Trophoblast cell (in vitro differentiated cells and primary cell): Measurements from ENCODE around the gene RABL6.

Source experiments
- DNase-seq, 2 donors: peaks; one replicate each; pipeline ENCODE4 v3.0.0-alpha.2; 2016
- H2AFZ ChIP-seq: 2 replicates; pipeline ENCODE4 v1.6.1; 2013; ENCODE audit warnings: low read length, moderate library complexity, mild to moderate bottlenecking; ENCODE audit not compliant: insufficient read depth, poor library complexity
- H2AK5ac ChIP-seq: 2 replicates; pipeline ENCODE4 v1.6.1; 2013; ENCODE audit warnings: mild to moderate bottlenecking, low read length
- H2BK120ac ChIP-seq: 2 replicates; pipeline ENCODE4 v1.6.1; 2013; ENCODE audit warnings: low read length, mild to moderate bottlenecking, moderate library complexity; ENCODE audit not compliant: insufficient read depth, poor library complexity
- H2BK12ac ChIP-seq: 2 replicates; pipeline ENCODE4 v1.6.1; 2013; ENCODE audit warnings: mild to moderate bottlenecking, low read length, moderate library complexity
- H2BK5ac ChIP-seq: 2 replicates; pipeline ENCODE4 v1.6.1; 2013; ENCODE audit warnings: low read length, low read depth, moderate library complexity, mild to moderate bottlenecking; ENCODE audit not compliant: poor library complexity
- H3K14ac ChIP-seq: 2 replicates; pipeline ENCODE4 v1.6.1; 2013; ENCODE audit warnings: mild to moderate bottlenecking, low read length
- H3K18ac ChIP-seq: 2 replicates; pipeline ENCODE4 v1.6.1; 2013; ENCODE audit warnings: mild to moderate bottlenecking, low read length
- H3K23ac ChIP-seq: 2 replicates; pipeline ENCODE4 v1.6.1; 2013; ENCODE audit warnings: low read length
- H3K27ac ChIP-seq: 2 replicates; pipeline ENCODE4 v1.5.1; 2013; ENCODE audit warnings: low read depth, mild to moderate bottlenecking, inconsistent platforms, low read length, moderate library complexity
- H3K27me3 ChIP-seq: 2 replicates; pipeline ENCODE4 v1.6.1; 2013; ENCODE audit warnings: inconsistent platforms, mild to moderate bottlenecking, low read length, moderate library complexity; ENCODE audit not compliant: insufficient read depth
- H3K36me3 ChIP-seq, 2 experiments: 1 replicate in 1 of 2; 2 replicates in 1 of 2; pipeline ENCODE4 v1.6.1; 2013; ENCODE audit warnings: low read length in 2 of 2, mild to moderate bottlenecking in 2 of 2, moderate library complexity in 1 of 2; ENCODE audit not compliant: insufficient read depth in 2 of 2, control insufficient read depth in 1 of 2
- H3K4ac ChIP-seq: 2 replicates; pipeline ENCODE4 v1.6.1; 2013; ENCODE audit warnings: low read depth, mild to moderate bottlenecking, low read length, moderate library complexity
- H3K4me1 ChIP-seq, 2 experiments: 1 replicate in 1 of 2; 2 replicates in 1 of 2; pipeline ENCODE4 v1.6.1; 2013; ENCODE audit warnings: low read length in 2 of 2, mild to moderate bottlenecking in 2 of 2, moderate library complexity in 1 of 2; ENCODE audit not compliant: insufficient read depth in 2 of 2, control insufficient read depth in 1 of 2
- H3K4me2 ChIP-seq: 2 replicates; pipeline ENCODE4 v1.6.1; 2013; ENCODE audit warnings: inconsistent platforms, mild to moderate bottlenecking, low read length, moderate library complexity
- H3K4me3 ChIP-seq: 2 replicates; pipeline ENCODE4 v1.5.1; 2013; ENCODE audit warnings: mild to moderate bottlenecking, low read depth, low read length, inconsistent platforms
- H3K79me1 ChIP-seq: one replicate; pipeline ENCODE4 v1.6.1; 2013; ENCODE audit warnings: low read length
- H3K79me2 ChIP-seq: 2 replicates; pipeline ENCODE4 v1.6.1; 2013; ENCODE audit warnings: low read length, mild to moderate bottlenecking; ENCODE audit not compliant: control insufficient read depth, insufficient read depth, poor library complexity
- H3K9ac ChIP-seq: 2 replicates; pipeline ENCODE4 v1.6.1; 2013; ENCODE audit warnings: mild to moderate bottlenecking, low read length
- H3K9me3 ChIP-seq: 2 replicates; pipeline ENCODE4 v1.6.1; 2013; ENCODE audit warnings: low read depth, mild to moderate bottlenecking, control low read depth, inconsistent platforms, low read length; ENCODE audit not compliant: insufficient read depth
- H4K12ac ChIP-seq: 2 replicates; pipeline ENCODE4 v1.6.1; 2013; ENCODE audit warnings: low read depth, mild to moderate bottlenecking, low read length, moderate library complexity
- H4K8ac ChIP-seq: 2 replicates; pipeline ENCODE4 v1.6.1; 2013; ENCODE audit warnings: low read depth, mild to moderate bottlenecking, low read length, moderate library complexity
- H4K91ac ChIP-seq: one replicate; pipeline ENCODE4 v1.6.1; 2013; ENCODE audit warnings: low read depth, mild to moderate bottlenecking, low read length, moderate library complexity
- WGBS: extraction: QIAGEN DNeasy Blood & Tissue Kit; methylation state at CpG from one replicate; pipeline ENCODE4 v1.1.7; 2013; ENCODE audit warnings: missing lambda C conversion rate; ENCODE audit not compliant: insufficient read length, insufficient coverage; ENCODE audit errors: extremely low coverage; 5-methylcytosine and 5-hydroxymethylcytosine counted together

RABL6 gene

GRCh38 chr9:136777359-136777758, 30.4 kb upstream of the RABL6 start:
- H3K36me3 ChIP-seq, result no peaks in the 10 kb centered on the region
- H2BK120ac ChIP-seq, result no peak overlapping the region
- H4K12ac ChIP-seq, result no peak overlapping the region
- no peak overlapping the region for H4K91ac ChIP-seq
- no CpG with 5 or more reads among the region's 14 CpGs for WGBS
- no peaks in the 10 kb centered on the region for H3K79me2 ChIP-seq
- no peak overlapping the region for H3K9ac ChIP-seq
- H3K79me1 ChIP-seq, result no peaks in the 10 kb centered on the region
- no peak overlapping the region for H3K4me2 ChIP-seq
- no peak overlapping the region for H3K4me3 ChIP-seq
- no peak for DNase-seq
- no peak overlapping the region for H2BK12ac ChIP-seq
- no peak overlapping the region for H3K23ac ChIP-seq
- H3K18ac ChIP-seq, result no peak overlapping the region
- no peaks in the 10 kb centered on the region for H3K4me1 ChIP-seq
- H2AK5ac ChIP-seq, result no peak overlapping the region
- peaks cover 7% of the 10 kb centered on the region for H3K27me3 ChIP-seq
- no peak overlapping the region for H2BK5ac ChIP-seq
- no peak overlapping the region for H3K4ac ChIP-seq
- H3K14ac ChIP-seq, result no peak overlapping the region
- H3K27ac ChIP-seq, result no peak overlapping the region
- no peak overlapping the region for H2AFZ ChIP-seq
- no peak overlapping the region for H4K8ac ChIP-seq
- peaks cover 8% of the 10 kb centered on the region for H3K9me3 ChIP-seq

DNA sequence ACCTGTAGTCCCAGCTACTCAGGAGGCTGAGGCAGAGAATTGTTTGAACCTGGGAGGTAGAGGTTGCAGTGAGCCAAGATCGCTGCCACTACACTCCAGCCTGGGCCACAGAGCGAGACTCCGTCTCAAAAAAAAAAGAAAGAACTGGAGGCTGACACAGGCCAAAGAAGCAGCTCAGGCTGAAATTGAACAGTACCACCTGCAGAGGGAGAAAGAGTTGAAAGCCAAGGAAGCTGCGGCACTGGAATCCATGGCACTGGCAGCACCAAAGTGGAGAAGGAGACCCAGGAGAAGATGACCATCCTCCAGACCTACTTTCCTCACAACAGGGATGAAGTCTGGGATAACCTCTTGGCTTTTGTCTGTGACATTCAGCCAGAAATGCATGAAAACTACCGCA, 27.9 kb upstream of the RABL6 start:
- Histone ChIP-seq H3K4me3 (no peak overlapping the region), H3K9ac (no peak overlapping the region), H3K79me2 (no peaks in the 10 kb centered on the region), H3K14ac (no peak overlapping the region), H2AFZ (no peak overlapping the region), H3K4ac (no peak overlapping the region), H2BK5ac (no peak overlapping the region), H3K79me1 (no peaks in the 10 kb centered on the region), H2AK5ac (no peak overlapping the region), H3K27me3 (peaks cover 7% of the 10 kb centered on the region), H3K36me3 (no peaks in the 10 kb centered on the region), H4K12ac (no peak overlapping the region), H2BK120ac (no peak overlapping the region), H4K8ac (no peak overlapping the region), H3K4me1 (no peaks in the 10 kb centered on the region), H3K23ac (no peak overlapping the region), H3K9me3 (no peaks in the 10 kb centered on the region), H3K18ac (no peak overlapping the region), H3K27ac (no peak overlapping the region), H2BK12ac (no peak overlapping the region), H4K91ac (no peak overlapping the region), H3K4me2 (no peak overlapping the region)
- no peak for DNase-seq
- no CpG with 5 or more reads among the region's 5 CpGs for WGBS

- no peaks in the 10 kb centered on the region for H3K79me1 ChIP-seq
- no peak overlapping the region for H2AK5ac ChIP-seq
- no peak overlapping the region for H2BK120ac ChIP-seq
- H3K4me3 ChIP-seq, result no peak overlapping the region
- peaks cover 7% of the 10 kb centered on the region for H3K27me3 ChIP-seq
- H4K8ac ChIP-seq, result no peak overlapping the region
- H2AFZ ChIP-seq, result no peak overlapping the region
- H3K4me2 ChIP-seq, result no peak overlapping the region
- H3K79me2 ChIP-seq, result no peaks in the 10 kb centered on the region
- no peak for DNase-seq
- no peak overlapping the region for H3K27ac ChIP-seq
- no peak overlapping the region for H3K18ac ChIP-seq
- H2BK12ac ChIP-seq, result no peak overlapping the region
- H3K4ac ChIP-seq, result no peak overlapping the region
- no peaks in the 10 kb centered on the region for H3K4me1 ChIP-seq
- WGBS, result no CpG with 5 or more reads among the region's 3 CpGs
- no peak overlapping the region for H4K91ac ChIP-seq
- H3K23ac ChIP-seq, result no peak overlapping the region
- no peak overlapping the region for H4K12ac ChIP-seq
- H2BK5ac ChIP-seq, result no peak overlapping the region
- H3K36me3 ChIP-seq, result no peaks in the 10 kb centered on the region
- H3K9me3 ChIP-seq, result no peaks in the 10 kb centered on the region
- no peak overlapping the region for H3K14ac ChIP-seq
- H3K9ac ChIP-seq, result no peak overlapping the region
Observed at GRCh38 chr9:136782452-136782851, 25.3 kb upstream of the RABL6 start.

DNA sequence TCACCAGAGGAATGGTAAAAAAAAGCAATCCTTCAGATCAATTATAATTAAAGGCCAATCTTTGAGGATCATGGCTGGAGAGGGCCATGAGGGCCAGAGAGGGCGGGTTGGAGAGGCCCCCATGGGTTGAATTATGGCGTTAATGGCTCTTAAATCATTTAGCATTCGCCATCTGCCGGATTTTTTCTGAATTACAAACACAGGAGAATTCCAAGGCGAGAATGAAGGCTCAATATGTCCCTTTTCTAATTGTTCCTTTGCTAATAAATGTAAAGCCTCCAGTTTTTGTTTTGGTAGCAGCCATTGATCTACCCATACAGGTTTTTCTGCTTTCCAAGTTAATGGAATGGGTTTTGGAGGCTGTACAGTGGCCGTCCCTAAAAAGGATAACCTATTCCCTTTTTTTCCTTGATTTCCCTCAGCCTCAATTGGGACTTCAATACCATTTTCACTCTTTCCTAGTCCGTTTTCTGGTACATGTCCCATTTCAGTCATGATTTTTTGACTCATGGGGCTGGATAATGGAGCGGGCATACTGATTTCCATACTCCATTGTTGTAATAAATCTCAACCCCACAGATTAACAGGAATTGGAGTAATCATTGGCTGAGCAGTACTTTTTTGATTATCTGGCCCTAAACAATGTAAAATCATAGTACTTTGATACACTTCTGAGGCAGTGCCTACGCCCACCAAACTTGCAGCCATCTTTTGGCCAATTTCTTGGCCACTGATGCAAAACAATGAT, 23.3 kb upstream of the RABL6 start:
- Histone ChIP-seq H3K9ac (no peak overlapping the region), H3K4ac (no peak overlapping the region), H3K79me2 (no peaks in the 10 kb centered on the region), H3K4me1 (peaks cover 3 to 6% of the 10 kb centered on the region in 2 experiments), H3K4me2 (no peak overlapping the region), H3K9me3 (no peaks in the 10 kb centered on the region), H2AK5ac (no peak overlapping the region), H3K23ac (no peak overlapping the region), H3K18ac (no peak overlapping the region), H2BK120ac (no peak overlapping the region), H2AFZ (no peak overlapping the region), H3K27me3 (no peaks in the 10 kb centered on the region), H2BK5ac (no peak overlapping the region), H3K36me3 (no peaks in the 10 kb centered on the region), H3K4me3 (no peak overlapping the region), H4K12ac (no peak overlapping the region), H4K91ac (no peak overlapping the region), H4K8ac (no peak overlapping the region), H2BK12ac (no peak overlapping the region), H3K14ac (no peak overlapping the region), H3K27ac (no peak overlapping the region), H3K79me1 (peaks cover 3% of the 10 kb centered on the region)
- peak in 1 of 2 donors; percentile 68 for DNase-seq
- WGBS, result no CpG with 5 or more reads among the region's 9 CpGs
